Peyer's patch (tissue), 4 donors: Measurements from ENCODE around the gene TMC1.
"Not testable (repeated sequence)": the region's sequence is repeated elsewhere in the genome, so short reads cannot be mapped to it uniquely, and the experiment has no call there.

Experiments
- POLR2A ChIP-seq, 2 donors: fragments of 450-650 bp; IDR thresholded peaks; one replicate each; pipeline ENCODE4 v1.5.1; 2017; ENCODE audit warnings: antibody characterized with exemption in 2 of 2, mild to moderate bottlenecking in 2 of 2, moderate library complexity in 2 of 2
- TF ChIP-seq, protein P1 (sequence below), 6 experiments: fragments of 450-650 bp in 4 of 6; fragments of 200-600 bp in 2 of 6; sonication (generic) in 1 of 6; IDR thresholded peaks; one replicate each; pipeline ENCODE4 v1.5.1; 2017 to 2019; ENCODE audit warnings: antibody characterized with exemption in 6 of 6, mild to moderate bottlenecking in 3 of 6, moderate library complexity in 1 of 6

GRCh38 chr9:72487665-72488064, 33.7 kb upstream of the TMC1 start:
- TF ChIP-seq, protein P1, sequence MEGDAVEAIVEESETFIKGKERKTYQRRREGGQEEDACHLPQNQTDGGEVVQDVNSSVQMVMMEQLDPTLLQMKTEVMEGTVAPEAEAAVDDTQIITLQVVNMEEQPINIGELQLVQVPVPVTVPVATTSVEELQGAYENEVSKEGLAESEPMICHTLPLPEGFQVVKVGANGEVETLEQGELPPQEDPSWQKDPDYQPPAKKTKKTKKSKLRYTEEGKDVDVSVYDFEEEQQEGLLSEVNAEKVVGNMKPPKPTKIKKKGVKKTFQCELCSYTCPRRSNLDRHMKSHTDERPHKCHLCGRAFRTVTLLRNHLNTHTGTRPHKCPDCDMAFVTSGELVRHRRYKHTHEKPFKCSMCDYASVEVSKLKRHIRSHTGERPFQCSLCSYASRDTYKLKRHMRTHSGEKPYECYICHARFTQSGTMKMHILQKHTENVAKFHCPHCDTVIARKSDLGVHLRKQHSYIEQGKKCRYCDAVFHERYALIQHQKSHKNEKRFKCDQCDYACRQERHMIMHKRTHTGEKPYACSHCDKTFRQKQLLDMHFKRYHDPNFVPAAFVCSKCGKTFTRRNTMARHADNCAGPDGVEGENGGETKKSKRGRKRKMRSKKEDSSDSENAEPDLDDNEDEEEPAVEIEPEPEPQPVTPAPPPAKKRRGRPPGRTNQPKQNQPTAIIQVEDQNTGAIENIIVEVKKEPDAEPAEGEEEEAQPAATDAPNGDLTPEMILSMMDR (IDR thresholded peaks at IDR 0.05) = not testable (repeated sequence)
- TF ChIP-seq POLR2A (IDR thresholded peaks at IDR 0.05) = not testable (repeated sequence)
